Posterior vena cava (tissue), 2 donors: ENCODE results near the gene SVIL. TPM values are rescaled to one million over a fixed set of nuclear protein-coding genes. Genes with fewer than 3 reads are reported as not detected.
"Not testable (repeated sequence)": the region's sequence is repeated elsewhere in the genome, so short reads cannot be mapped to it uniquely, and the experiment has no call there.

ENCODE experiments used
- DNase-seq: peaks from one replicate; pipeline ENCODE4 v3.0.0-alpha.2; 2020; ENCODE audit warnings: low spot score
- intact Hi-C, 2 donors: fragments of 100-400 bp; cut with DNase I; formaldehyde crosslinking; loops; one replicate each; pipeline versions ENCODE4 v1.14.1 to v1.14.2; 2022 to 2023
- total RNA-seq, 2 donors: library from RNA; stranded (reverse); fragmentation: NEBNext Ultra II Directional; extraction: Animal tissue kit (Norgen Biotek cat#: 25700); gene quantifications; one replicate each; pipeline ENCODE4 v1.2.1, GENCODE V29; 2021
- donor health status: DM: yes; HTN: yes; CAD: no.
- donor health status: DM: yes; HTN: yes; CAD: no.

The SVIL gene
- total RNA-seq, 2 donors from 2014 or later = 300 to 417 TPM

GRCh38 chr10:29458190-29458589 is 176.6 kb downstream of the SVIL start:
- intact Hi-C loops, DNase-seq: not testable (repeated sequence)

- DNase-seq = no peak
- intact Hi-C loops = no loop called here
These were observed 179.7 kb downstream of the SVIL start for GRCh38 chr10:29455095-29455494.

GRCh38 chr10:29454250-29454649 is 180.5 kb downstream of the SVIL start:
- intact Hi-C loops = no loop called here
- no peak for DNase-seq

- intact Hi-C loops = no loop called here
These were observed 182.2 kb downstream of the SVIL start for GRCh38 chr10:29452546-29452945.

GRCh38 chr10:29451946-29452345 is 182.8 kb downstream of the SVIL start:
- intact Hi-C loops = no loop called here
- DNase-seq = no peak

More at GRCh38 chr10:29452546-29452945, 182.2 kb downstream of the SVIL start:
- DNase-seq = no peak

GRCh38 chr10:29450405-29450804 is 184.4 kb downstream of the SVIL start:
- no peak for DNase-seq
- intact Hi-C loops = no loop called here

GRCh38 chr10:29448756-29449592 is 185.8 kb downstream of the SVIL start:
- DNase-seq = peak; percentile 96
- intact Hi-C loops = loop anchor here (5.0 to 10.0 kb wide), 2 partner anchors 54 to 62 kb away; no protein-coding TSS in a partner anchor

- DNase-seq = no peak
- intact Hi-C loops = loop anchor here (5.0 to 10.0 kb wide), 2 partner anchors 53 to 61 kb away; no protein-coding TSS in a partner anchor
These were observed 186.6 kb downstream of the SVIL start for GRCh38 chr10:29448125-29448524.

GRCh38 chr10:29446327-29446726 is 188.4 kb downstream of the SVIL start:
- no peak for DNase-seq
- intact Hi-C loops = loop anchor here (5.0 to 10.0 kb wide), 2 partner anchors 52 to 59 kb away; no protein-coding TSS in a partner anchor

GRCh38 chr10:29443745-29444523 is 190.8 kb downstream of the SVIL start:
- intact Hi-C loops = loop anchor here in 1 of 2 donors (10.0 kb wide), 1 partner anchor 49 kb away; no protein-coding TSS in a partner anchor
- DNase-seq = no peak

- intact Hi-C loops = loop anchor here in 1 of 2 donors (10.0 kb wide), 1 partner anchor 46 kb away; no protein-coding TSS in a partner anchor
- no peak for DNase-seq
These were observed 193.8 kb downstream of the SVIL start for GRCh38 chr10:29440981-29441380.

GRCh38 chr10:29439005-29439404 is 195.8 kb downstream of the SVIL start:
- DNase-seq, intact Hi-C loops: not testable (repeated sequence)

- intact Hi-C loops = no loop called here
- DNase-seq = no peak
These were observed 196.5 kb downstream of the SVIL start for GRCh38 chr10:29438271-29438670.

GRCh38 chr10:29437871-29438270 is 196.9 kb downstream of the SVIL start:
- no peak for DNase-seq
- intact Hi-C loops = no loop called here

GRCh38 chr10:29435809-29436501 is 198.8 kb downstream of the SVIL start:
- intact Hi-C loops = no loop called here
- DNase-seq = no peak

GRCh38 chr10:29434111-29434510 is 200.7 kb downstream of the SVIL start:
- DNase-seq = no peak
- intact Hi-C loops = no loop called here

GRCh38 chr10:29431711-29432110 is 203.1 kb downstream of the SVIL start:
- no peak for DNase-seq
- intact Hi-C loops = no loop called here

GRCh38 chr10:29430101-29430500 is 204.7 kb downstream of the SVIL start:
- intact Hi-C loops = no loop called here
- DNase-seq = no peak

GRCh38 chr10:29428486-29428885 is 206.3 kb downstream of the SVIL start:
- DNase-seq = no peak
- intact Hi-C loops = no loop called here
